HG02571 (cell line): ENCODE measurements around the gene LPCAT2.

Source experiments
- ATAC-seq: cut with Tn5 transposase; IDR thresholded peaks from one replicate; pipeline ENCODE4 v1.9.1; 2021; ENCODE audit warnings: mild to moderate bottlenecking, moderate library complexity; ENCODE audit not compliant: unreplicated experiment

The LPCAT2 gene

DNA sequence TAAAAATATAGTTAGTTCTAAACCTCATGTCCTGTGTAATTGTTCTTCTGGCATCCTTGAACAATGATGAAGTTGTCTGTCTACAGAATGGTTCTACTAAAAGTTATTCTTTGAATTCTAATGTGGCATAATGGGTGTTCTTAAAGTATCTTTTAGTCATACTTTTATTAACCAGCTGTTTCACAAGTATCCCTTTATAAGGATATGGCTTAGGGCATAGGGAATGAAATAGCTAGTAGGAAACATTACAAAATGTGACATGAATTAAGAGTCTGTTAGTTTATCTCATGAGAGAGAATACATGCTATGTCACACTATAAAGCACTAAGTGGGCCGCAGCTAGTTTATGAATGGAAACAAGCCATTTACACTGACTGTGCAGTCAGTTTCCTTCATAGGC, 31.3 kb downstream of the LPCAT2 start:
- ATAC-seq, result no peak

DNA sequence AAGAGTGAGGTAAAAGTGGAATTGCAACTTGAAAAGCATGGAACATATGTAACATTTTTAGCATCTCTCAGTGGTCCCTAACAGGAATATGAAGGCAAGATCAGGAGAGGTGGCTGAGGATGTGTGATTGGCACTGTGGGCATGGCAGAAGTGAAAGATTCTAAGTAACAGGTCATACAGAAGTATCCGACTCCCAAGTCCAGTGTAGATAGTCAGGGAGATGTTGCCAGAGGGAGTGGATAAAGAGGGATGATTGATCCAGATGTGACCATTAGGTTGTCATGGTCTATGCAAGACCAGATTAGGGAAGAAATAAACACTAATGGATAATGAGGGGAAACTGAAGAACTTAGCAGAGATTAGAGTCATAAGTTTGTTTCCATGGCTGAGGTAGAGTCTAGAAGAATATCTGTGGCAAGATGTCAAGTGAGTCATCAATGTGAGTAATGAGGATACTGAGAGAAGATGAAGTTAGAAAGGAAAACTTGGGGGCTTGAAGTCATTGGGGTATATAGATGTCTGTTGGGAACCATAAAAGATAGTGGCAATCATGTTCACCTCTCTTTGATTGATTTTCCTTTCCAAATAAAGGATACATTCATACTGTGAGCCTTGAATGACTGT, 33.7 kb downstream of the LPCAT2 start:
- ATAC-seq, result no peak

DNA sequence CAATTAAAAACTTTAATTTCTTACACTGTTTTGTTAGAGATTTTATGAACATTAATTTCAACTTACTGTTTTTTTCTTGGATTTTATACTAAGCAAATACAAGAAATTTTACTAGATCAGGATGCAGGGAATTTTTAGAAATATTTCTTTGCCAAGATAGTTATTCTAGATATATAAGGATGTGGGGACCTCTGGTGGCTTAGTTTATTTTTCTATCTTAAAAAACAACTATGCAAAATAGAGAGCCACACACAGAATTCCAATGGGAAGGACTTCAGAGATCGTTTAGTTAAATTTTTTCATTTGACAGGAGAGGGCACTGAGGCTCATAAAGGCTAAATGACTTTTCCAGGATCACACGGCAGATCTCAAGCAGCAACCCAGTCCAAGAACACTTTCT, 34.6 kb downstream of the LPCAT2 start:
- ATAC-seq, result no peak

DNA sequence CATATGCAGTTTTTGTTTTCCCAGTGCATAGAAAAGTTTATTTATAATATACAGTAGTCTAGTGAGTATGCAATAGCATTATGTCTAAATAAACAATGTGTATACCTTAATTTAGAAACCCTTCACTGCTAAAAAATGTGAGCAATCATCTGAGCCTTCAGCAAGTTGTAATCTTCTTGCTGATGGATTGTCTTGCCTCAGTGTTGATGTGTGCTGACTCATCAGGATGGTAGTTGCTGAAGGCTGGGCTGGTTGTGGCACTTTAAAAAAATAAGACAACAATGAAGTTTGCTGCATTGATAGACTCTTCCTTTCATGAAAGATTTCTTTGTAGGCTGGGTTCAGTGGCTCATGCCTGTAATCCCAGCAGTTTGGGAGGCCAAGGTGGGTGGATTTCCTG, 43.7 kb downstream of the LPCAT2 start:
- ATAC-seq, result no peak

- ATAC-seq, result no peak
Observed at GRCh38 chr16:55555436-55555835, 46.6 kb downstream of the LPCAT2 start.

DNA sequence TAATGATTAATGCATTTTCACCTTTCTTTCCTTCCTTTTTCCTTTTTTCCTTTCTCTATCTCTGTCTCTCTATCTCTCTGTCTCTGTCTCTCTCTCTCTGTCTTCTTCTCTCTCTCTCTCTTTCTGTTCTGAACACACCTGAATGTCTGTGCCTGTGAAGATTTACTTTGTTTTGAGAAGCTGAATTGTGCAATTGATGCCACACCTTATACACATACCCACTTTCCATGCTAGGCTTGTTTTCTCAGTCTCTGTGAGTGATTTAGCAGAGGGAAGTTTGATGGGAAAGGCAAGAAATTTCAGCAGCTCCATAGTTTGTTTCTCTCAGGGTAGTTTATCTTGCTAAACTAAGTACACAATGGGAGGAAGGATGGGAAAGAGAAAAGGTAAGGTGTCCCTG, 48.3 kb downstream of the LPCAT2 start:
- no peak for ATAC-seq

DNA sequence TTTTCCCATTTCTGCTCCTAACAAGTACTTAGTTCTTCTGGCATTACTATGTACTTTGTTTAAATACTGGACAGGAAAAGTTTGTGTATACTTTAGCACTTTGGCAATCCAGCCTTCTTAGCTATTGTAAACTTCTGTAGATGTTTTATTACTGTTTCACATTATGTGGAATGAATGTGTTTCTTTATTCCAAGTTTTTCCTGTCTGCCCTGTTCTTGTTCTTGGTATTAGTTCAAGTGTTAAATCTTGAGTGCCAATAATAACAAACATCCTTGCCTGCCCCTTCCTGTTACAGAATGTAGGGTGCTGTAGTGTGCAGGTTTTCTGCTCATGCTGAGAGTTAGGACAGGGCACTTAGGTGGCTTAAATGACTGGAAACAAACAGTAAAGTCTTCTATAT, 50.4 kb downstream of the LPCAT2 start:
- ATAC-seq, result no peak

- no peak for ATAC-seq
Observed at GRCh38 chr16:55559933-55560516, 51.2 kb downstream of the LPCAT2 start.

DNA sequence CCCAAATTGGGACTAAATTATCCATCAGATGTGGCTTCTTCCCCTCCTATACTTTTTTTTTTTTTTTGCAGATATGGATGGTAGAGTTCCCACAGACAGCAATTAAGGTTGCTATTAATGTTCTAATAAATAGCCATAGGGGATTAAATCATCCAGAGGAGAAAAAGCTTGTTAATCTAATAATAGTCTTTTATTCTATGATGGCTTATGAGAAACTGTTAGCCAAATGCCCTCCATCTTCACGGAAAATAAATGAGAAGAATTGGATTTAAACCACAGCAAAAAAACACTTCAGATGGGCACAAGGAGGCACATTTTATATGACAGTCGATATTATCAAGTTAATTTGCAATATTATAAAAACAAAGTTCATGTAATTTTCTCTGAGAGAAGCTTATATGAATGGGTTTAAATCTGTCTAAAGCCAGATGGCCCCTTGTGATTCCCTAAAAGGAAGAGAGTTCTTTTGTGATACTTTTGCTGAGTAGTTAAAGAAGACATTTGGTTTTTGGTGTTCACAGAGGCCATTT, 52.5 kb downstream of the LPCAT2 start:
- ATAC-seq, result no peak

DNA sequence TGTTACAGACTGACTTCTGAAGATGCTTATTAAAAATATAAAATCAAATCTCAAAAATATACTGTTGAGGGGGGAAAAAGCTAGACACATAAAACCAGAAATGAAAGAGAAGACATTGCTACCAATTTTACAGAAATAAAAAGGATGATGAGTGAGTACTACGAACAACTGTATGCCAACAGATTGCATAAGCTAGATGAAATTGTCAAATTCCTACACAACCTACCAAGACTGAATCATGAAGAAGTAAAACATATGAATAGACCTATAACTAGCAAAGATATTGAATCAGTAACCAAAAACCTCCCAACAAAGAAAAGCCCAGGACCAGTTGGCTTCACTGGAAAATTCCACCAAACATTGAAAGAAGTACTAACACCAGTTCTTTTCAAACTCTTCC, 54.1 kb downstream of the LPCAT2 start:
- ATAC-seq, result no peak

GRCh38 chr16:55563797-55564196, 54.9 kb downstream of the LPCAT2 start:
- no peak for ATAC-seq

- no peak for ATAC-seq
Observed at GRCh38 chr16:55565086-55565485, 56.2 kb downstream of the LPCAT2 start.

GRCh38 chr16:55566432-55567175, 57.7 kb downstream of the LPCAT2 start, which contains the start of gene CAPNS2:
Gene CAPNS2, plus strand, starts transcription at chr16:55566684. Its CDS starts 73 bp downstream, at chr16:55566757.
- ATAC-seq, result no peak

- ATAC-seq, result no peak
Observed at GRCh38 chr16:55567382-55567781, 58.5 kb downstream of the LPCAT2 start.

GRCh38 chr16:55568207-55568606, 59.3 kb downstream of the LPCAT2 start:
- ATAC-seq, result no peak

GRCh38 chr16:55569025-55569424, 60.2 kb downstream of the LPCAT2 start:
- ATAC-seq, result no peak

DNA sequence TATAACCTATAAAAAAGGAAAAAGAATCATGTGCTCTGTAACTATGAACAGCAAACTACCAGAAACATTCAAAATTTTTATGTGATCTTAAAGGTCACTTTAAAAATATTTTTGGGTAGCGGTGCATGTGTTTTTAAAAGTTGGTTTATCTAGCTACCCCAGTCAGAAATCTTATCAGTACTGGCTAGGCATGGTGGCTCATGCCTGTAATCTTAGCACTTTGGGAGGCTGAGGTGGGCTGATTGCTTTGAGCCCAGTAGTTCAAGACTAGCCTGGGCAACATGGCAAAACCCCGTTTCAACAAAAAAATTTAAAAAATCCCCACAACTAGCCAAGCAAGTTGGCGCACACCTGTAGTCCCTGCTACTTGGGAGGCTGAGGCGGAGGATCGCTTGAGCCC, 61.3 kb downstream of the LPCAT2 start:
- no peak for ATAC-seq

DNA sequence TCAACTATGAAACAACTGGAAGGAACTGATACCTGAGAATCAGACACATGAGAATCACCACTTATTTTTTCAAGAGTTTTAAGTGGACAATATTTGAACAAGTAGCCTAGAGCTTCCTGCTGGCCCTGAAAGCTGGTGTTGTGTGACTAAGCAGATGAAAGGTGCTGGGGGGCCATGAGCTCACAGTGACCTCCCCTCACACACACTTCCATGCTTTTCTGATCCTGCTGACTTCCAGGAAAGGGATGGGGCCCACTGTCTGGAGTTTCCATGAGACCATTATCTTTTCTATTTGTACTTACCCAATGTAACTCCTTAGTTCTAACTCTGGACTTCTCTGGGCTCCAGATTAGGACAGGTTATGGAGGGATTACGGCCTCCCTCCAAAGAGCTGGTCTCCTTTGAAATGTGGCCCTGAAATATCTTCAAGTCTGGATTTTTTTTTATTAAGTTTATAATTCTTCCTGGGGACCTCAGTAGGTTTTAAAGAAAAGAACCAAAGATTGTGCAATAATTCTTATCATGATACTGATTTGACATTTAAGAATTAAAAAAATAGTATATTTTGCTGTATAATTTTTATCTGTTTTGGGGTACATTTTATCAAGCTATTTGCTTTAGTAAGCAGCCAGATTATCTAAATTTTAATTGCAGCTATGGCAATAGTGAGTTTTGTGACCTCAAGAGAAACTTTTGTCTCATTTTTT, 62.5 kb downstream of the LPCAT2 start:
- ATAC-seq, result no peak

- no peak for ATAC-seq
Observed at GRCh38 chr16:55572439-55572838, 63.6 kb downstream of the LPCAT2 start.

DNA sequence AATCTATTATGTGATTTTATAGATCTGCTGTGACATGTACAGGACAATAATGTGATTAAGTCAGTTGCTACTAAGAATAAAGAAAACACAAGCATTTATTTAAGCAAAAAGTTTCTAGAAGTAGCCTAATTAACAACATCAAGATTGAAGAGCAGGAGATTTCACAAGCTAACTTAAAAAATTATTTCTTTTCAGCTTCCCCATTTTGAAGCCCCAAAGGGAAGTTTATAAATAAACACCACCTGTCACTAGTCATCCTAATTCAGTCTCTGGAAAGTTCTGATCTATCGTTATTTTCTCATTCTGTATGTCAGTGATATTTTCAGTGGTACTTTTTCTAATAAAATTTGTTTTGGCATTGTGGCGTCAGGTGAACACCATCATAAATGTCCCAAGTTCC, 65.9 kb downstream of the LPCAT2 start:
- ATAC-seq, result no peak

DNA sequence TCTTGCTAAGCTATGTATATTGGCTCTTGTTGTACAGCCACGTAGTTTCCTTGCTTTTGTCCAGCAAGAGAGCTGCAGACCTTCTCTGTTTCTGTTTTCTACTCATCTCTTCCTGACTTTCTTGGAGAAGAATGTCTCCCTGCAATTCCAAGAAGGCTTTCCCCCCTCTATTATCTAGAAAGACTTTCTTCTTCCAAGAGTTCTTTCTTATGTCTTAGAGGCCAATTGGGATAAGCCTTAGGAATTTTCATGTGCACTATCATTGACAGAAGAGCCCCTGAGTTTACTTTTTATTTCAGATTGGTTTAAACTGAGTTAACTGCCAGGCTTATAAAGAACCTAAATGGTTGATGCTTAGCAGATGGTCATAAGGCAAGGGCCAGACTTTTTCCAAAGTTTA, 66.6 kb downstream of the LPCAT2 start:
- ATAC-seq, result no peak
